CD4-positive, alpha-beta T cell treated with Interleukin-2 at 100 ng/mL for 4 hours (primary cell): ENCODE results near the gene JDP2.
"Not testable (repeated sequence)": the region's sequence is repeated elsewhere in the genome, so short reads cannot be mapped to it uniquely, and the experiment has no call there.

Experiments
- DNase-seq: peaks from one replicate; pipeline ENCODE4 v3.0.0-alpha.2; 2020; ENCODE audit warnings: low spot score

JDP2 gene

GRCh38 chr14:75427482-75428229 lies at the start of gene JDP2:
Gene JDP2, plus strand, starts transcription at chr14:75428022. Its CDS starts 9,899 bp downstream, at chr14:75437921.
- peak; percentile 12 for DNase-seq

DNA sequence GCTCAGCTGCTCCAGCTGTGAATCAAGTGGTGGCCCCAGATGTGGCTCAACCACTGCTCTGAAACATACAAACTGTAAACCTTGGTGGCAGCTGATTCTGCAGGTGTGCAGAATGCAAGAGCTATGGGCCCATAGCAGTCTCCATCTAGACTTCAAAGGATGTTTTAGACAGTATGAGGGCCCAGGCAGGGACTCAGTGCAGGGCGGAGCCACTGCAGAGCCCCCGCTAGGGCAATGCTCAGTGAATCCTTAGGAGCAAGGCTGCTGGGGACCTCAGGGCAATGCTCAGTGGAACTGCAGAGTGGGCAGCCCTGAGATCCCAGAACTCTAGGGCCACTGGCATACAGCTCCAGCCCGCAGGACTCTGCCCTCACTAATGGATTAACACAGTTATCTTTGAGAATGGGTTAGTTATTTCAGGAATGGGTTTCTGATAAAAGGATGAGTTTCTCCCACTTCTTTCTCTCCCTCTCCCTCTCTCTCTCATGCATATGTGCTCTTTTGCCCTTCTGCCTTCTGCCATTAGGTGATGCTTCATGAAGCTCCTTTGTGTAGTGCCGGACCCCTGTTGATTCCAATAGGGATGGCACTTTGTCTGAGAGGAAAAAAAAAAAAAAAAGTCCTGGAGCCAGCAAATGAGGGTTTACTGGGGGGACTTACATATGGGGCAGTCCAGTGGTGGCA lies 48.4 kb upstream of the JDP2 start:
- no peak for DNase-seq

DNA sequence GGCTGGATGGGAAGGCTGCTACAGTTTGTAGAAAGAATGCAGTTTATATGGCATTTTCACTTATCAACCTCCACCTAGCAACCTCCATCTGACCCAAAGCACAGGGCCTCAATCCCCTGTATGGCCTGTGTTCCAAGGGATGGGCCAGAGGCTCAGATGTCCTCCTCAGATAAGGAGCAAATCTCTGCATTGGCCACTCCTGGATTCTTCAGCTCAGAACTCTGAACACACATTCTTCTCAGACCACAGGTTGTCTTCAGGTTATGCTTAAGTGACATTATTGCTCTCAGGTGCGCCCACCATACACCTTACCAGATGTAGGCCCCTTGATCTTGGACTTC lies 47.9 kb upstream of the JDP2 start:
- DNase-seq, result no peak

DNA sequence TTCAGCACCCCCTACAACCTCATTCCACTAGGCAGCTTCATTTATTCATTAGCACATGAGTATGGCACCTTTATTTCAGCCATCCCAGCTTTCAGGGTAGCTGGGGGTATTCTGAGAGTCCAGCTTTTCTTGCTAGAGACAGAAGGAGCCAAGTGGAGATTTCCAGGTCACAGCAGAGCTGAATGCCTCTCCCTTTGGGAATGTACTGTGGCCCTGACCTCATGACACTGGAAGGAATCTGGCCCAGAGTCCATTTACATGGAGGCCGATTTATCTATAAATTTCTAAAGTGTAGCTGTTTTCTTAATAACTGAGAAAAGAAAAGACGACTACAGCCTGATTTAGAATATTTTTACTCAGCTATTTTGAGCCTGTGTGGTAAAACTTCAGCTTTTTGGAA lies 47.2 kb upstream of the JDP2 start:
- DNase-seq, result no peak

GRCh38 chr14:75381642-75382041 lies 46.2 kb upstream of the JDP2 start:
- DNase-seq, result no peak

- not testable (repeated sequence) for DNase-seq
These were observed 44.6 kb upstream of the JDP2 start for GRCh38 chr14:75383219-75383618.

DNA sequence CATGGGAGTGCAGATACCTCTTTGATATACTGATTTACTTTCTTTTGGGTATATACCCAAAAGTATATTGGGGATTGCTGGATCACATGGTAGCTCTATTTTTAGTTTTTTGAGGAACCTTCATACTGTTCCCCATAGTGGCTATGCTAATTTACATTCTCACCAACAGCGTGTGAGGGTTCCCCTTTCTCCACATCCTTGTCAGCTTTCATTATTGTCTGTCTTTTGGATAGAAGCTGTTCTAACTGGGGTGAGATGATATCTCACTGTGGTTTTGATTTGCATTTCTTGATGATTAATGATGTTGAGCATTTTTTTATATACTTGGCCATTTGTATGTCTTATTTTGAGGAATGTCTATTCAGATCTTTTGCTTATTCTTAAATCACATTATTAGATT lies 44.1 kb upstream of the JDP2 start:
- DNase-seq, result no peak

DNA sequence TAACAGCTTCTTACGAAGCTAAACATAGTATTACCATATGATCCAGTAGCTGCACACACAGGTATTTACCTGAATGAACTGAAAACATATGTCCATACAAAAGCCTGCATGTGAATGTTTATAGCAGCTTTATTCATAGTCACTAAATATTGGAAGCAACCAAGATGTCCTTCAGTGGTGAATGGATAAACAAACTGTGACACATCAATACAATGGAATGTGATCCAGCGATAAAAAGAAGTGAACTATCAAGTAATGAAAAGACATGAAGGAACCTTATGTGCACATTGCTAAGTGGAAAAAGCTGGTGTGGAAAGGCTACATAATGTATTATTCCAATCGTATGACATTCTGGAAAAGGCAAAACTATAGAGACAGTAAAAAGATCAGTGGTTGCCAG lies 38.1 kb upstream of the JDP2 start:
- DNase-seq, result no peak

GRCh38 chr14:75390183-75390582 lies 37.6 kb upstream of the JDP2 start:
- no peak for DNase-seq

DNA sequence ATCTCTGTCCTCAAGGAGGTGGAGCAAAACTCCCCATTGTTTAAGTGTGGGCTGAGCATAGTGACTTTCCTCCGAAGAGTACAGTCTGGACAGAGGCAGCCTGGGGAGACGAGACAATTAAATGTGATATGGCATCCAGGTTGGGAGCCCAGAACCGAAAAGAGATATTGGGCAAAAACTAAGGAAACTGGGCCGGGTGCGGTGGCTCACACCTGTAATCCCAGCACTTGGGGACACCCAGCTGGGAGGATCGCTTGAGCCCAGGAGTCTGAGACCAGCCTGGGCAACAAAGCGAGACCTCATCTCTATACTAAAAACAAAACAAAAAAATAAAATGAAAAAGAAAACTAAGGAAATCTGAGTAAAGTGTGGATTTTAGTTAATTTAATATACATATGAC lies 35.9 kb upstream of the JDP2 start:
- DNase-seq, result no peak

- no peak for DNase-seq
These were observed 34.9 kb upstream of the JDP2 start for GRCh38 chr14:75392686-75393641.

- no peak for DNase-seq
These were observed 34.0 kb upstream of the JDP2 start for GRCh38 chr14:75393794-75394193.

GRCh38 chr14:75395862-75396261 lies 32.0 kb upstream of the JDP2 start:
- DNase-seq, result no peak

DNA sequence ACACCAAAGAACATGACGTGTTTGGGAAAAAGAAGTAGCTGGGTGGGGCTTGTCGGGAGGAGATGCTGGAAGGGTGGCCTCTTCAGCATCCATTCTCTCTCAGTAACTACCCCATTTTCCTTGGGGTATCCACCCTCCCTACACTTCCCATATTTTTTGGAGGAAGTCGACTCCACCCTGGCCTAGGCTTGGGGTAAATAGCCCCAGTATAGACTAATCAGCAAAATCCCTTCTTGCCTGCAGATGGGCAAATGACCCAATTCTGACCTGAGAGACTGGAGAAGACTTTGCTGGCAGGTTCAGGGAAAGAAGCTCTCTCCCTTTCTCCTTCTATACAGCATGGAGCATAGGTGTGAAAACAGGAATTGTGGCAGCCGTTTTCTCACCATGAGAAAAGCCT lies 28.5 kb upstream of the JDP2 start:
- no peak for DNase-seq

DNA sequence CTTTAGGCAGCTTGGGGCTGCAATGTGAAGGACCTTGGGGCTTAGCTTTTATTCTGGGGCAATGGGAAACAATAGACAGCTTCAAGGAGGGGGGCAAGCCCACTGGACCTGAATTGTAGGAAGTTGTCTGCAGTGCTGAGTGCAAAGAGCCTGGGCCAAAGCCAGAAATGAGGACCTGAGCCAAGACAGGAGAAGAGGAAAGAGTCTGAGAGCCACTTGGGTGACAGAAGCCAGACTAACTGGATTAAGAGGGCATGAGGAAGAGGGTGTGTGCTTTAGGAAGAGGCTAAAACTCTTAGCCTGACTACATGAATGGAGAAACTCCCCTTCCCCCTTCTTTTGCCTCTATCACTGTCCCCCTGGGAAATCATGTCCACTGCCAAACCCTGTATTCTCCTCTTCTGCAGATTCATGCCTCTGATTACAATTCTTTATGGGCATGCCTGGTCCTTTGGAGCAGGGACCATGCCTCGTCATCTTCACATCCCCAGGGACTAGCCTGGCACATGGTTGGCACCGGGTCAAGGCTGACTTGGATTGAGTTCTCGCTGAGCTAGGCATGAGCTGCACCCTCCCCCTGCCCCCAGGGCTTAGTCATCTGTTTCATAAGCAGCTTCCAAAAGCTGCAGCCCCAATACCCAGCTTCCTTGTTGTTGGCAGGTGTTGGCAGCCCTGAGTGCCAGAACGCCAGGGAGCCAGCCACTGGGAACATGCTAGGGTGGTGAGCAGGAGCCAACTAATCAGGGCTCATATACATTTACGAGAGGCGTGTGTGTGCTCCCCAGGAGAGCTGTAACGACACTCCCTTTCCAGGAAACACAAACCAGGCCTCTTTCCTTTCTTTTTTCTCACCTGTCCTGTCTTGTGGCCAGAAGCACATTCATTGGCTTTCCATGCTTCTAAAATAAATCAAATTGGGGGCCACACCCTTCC lies 27.7 kb upstream of the JDP2 start:
- no peak for DNase-seq

DNA sequence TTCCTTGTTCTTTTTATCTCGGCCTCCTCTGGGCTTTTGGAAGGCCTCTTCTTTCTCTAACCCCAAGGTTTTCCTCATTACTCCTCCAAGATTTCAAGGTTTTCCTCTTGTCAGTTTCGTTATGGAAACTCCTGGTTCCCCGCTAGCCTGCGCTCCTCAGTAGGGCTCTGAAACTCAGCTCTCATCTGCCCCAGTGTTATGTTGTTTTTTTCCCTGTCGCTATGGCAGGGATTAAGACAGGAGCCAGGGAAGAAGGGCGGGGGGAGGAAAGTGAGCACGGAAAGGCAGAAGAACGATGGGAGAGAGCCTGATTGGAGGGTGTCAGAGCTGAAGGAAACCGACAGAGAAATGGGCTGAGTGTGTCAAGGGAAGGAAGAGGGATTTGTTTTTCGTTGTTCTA lies 26.5 kb upstream of the JDP2 start:
- no peak for DNase-seq

- no peak for DNase-seq
These were observed 24.9 kb upstream of the JDP2 start for GRCh38 chr14:75402867-75403413.

DNA sequence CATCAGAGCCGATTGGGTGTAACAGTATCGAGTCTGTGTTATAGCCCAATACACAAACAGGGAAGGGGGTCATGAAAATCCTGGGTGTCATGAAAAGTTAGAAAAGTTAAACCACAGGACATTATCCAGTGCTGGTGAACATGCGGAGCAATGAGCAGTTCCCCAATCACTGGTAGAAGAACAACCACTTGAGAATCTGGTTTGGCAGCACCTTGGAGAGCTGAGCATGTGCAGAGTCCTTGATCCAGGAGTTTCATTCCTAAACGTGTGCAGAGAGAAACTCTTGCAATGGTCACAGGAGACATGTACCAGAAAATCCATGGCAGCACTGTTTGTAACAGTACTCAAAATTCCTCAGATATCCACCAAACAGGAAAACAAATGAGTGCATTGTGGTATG lies 23.0 kb upstream of the JDP2 start:
- no peak for DNase-seq

GRCh38 chr14:75406102-75406501 lies 21.7 kb upstream of the JDP2 start:
- DNase-seq, result no peak

- no peak for DNase-seq
These were observed 21.0 kb upstream of the JDP2 start for GRCh38 chr14:75406856-75407255.
